ENCODE measurements around the gene ZNF598. TPM values are rescaled to one million over a fixed set of nuclear protein-coding genes. Genes with fewer than 3 reads are reported as not detected.

The ZNF598 gene

Small RNA genes lying within 50 kb of the gene (small RNA-seq; reads per million reads assigned to genes)
- gene AC005363.2 (ENCODE audit: insufficient read depth) (not detected), gene RN7SL219P (ENCODE audit: insufficient read depth) (not detected), gene SNORA10 (ENCODE audit: insufficient read depth) (not detected), gene SNORA64 (ENCODE audit: insufficient read depth) (not detected)
